D721Med (cell line): ENCODE measurements around the gene B4GALT5.

Source experiments
- DNase-seq: peaks from one replicate; pipeline ENCODE4 v3.0.0; 2011; ENCODE audit warnings: low spot score; ENCODE audit not compliant: insufficient read length
- FAIRE-seq: peaks from 2 replicates; lab custom pipeline; 2011; peaks lifted over from hg19 to GRCh38; lab: Jason Lieb, UNC
- TF ChIP-seq, protein P1 (sequence below): IDR thresholded peaks from 2 replicates; pipeline ENCODE4 v1.5.1; 2012; ENCODE audit warnings: mild to moderate bottlenecking, control low read depth; ENCODE audit not compliant: insufficient read depth; ENCODE audit errors: missing control alignments

B4GALT5 gene

DNA sequence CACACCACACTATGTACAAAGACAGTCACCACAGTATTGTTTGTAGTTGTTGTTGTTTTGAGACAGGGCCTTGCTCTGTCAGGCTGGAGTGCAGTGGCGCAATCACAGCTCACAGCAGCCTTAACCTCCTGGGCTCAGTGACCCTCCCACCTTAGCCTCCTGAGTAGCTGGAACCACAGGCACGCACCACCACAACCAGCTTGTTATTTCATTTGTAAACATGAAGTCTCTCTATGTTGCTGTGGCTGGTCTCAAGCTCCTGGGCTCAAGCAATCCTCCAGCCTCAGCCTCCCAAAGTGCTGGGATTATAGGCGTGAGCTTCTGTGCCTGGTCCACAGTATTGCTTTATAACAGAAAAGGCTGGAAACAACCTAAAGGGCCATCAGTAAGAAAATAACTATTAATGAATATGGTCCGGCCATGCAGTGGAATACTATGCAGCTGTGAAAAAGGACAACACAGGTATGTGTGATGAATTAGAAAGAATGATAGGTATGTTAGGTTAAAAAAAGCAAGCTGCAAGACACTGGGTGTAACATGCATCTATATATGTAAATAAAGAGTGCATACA, 115.8 kb downstream of the B4GALT5 start:
- no peak for FAIRE-seq
- DNase-seq, result no peak
- TF ChIP-seq, protein P1, sequence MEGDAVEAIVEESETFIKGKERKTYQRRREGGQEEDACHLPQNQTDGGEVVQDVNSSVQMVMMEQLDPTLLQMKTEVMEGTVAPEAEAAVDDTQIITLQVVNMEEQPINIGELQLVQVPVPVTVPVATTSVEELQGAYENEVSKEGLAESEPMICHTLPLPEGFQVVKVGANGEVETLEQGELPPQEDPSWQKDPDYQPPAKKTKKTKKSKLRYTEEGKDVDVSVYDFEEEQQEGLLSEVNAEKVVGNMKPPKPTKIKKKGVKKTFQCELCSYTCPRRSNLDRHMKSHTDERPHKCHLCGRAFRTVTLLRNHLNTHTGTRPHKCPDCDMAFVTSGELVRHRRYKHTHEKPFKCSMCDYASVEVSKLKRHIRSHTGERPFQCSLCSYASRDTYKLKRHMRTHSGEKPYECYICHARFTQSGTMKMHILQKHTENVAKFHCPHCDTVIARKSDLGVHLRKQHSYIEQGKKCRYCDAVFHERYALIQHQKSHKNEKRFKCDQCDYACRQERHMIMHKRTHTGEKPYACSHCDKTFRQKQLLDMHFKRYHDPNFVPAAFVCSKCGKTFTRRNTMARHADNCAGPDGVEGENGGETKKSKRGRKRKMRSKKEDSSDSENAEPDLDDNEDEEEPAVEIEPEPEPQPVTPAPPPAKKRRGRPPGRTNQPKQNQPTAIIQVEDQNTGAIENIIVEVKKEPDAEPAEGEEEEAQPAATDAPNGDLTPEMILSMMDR, result no peak

DNA sequence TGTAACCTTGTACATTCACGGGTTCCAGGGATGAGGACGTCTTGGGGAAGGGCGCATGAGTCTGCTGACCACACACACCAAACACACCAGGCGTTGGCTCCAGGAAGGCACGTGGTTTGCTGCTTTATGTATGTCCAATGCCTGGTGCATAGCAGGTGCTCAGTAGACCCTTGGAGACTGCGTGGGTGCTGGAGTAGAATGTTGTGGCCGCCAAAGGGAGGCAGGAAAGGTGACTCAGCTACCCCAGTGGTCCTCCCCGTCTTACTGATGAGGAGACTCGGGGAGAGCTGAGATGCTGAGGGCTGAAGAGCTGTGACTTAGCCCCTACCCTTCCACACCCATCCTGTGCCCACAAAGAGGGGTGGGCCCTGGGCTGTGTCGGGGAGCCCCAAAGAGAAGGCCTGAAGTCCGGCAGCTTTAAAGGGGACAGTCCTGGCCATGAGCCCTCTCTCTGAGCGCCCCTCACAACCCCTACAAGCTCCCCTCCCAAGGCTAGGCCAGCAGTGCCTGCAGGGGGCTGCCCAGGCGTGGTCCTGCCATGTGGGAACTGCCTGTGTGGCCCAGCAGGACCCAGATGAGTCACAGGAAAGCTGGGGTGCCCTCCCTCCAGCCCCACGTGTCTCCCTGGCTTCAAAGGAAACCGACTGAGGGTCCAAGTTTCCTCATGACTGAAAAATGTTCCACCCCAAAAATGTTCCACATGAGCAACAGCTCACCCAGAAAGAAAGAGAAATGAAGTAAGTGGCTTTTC, 117.7 kb downstream of the B4GALT5 start:
- TF ChIP-seq, protein P1, result no peak
- no peak for FAIRE-seq
- DNase-seq, result no peak

DNA sequence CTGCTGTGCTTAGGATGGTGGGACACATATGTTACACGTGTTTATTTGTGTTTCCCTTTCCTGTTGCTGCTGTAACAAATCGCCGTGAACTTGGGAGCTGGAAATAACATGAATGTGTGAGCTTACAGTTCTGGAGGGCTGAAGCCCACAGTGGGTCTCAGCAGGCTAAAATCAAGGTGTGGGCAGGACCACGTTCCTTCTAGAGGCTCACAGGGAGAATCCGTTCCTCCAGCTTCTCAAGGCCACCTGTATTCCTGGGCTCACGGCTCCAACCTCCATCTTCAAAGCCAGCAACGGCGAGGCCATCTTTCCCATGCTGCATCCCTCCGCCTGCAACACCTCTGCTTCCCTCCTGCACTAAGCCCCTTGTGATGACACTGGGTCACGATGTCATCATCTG, 118.3 kb downstream of the B4GALT5 start:
- DNase-seq (no peak), FAIRE-seq (no peak)
- TF ChIP-seq, protein P1, result no peak

DNA sequence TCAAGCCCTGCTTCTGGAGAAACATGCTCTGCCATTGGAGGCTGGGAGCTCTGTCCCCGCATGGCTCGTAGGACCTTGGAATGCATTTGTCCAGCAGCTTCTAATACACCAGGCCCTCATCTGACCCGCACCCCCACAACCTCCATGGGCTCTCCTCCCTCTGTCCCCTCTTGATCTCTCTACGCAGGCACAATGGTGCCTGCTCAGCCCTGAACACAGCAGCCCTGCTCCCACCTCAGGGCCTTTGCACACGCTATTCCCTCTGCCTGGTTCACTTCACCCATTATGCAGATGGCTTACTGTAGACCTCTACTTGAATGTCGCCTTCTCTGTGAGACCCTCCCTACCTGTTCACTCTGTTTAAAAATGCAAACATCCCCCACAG, 118.8 kb downstream of the B4GALT5 start:
- DNase-seq (no peak), FAIRE-seq (no peak)
- TF ChIP-seq, protein P1, result no peak

DNA sequence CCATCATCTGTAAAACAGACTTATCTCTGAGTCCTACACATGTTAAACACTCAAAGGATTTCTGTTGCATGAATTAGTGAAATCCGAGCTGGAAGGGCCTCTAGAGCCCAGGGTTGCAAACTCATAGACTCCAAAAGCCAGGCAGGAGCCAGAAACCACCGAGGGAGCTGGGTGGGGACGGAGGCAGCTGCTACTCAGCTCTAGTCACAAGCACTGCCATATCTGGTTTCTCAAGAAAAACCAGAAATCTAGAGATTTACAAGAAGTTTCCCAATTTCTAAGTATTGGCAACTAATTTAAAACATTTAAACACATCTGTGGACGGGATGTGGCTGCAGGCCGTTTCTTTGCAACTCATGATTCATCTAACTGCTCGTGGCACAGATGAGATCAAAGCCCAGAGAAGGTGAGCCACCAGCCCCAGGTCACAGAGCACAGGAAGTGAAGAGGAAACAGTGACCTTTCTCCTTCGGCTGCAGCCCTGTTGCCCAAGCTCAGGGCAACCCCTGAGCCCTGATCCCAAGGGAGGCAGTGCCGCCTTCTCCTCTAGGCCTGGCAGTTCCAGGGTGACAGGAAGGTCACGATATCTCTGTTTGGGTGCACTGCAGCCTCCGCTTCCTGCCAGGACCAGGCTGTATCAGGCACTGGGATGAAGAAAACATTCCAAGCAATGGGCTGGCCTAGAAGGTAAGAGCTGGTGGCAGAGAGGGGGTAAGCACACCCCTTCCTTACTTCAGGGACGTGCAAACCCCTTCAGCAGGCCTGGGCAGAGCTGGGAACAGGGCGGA, 119.3 kb downstream of the B4GALT5 start:
- FAIRE-seq, result no peak
- DNase-seq, result no peak

DNA sequence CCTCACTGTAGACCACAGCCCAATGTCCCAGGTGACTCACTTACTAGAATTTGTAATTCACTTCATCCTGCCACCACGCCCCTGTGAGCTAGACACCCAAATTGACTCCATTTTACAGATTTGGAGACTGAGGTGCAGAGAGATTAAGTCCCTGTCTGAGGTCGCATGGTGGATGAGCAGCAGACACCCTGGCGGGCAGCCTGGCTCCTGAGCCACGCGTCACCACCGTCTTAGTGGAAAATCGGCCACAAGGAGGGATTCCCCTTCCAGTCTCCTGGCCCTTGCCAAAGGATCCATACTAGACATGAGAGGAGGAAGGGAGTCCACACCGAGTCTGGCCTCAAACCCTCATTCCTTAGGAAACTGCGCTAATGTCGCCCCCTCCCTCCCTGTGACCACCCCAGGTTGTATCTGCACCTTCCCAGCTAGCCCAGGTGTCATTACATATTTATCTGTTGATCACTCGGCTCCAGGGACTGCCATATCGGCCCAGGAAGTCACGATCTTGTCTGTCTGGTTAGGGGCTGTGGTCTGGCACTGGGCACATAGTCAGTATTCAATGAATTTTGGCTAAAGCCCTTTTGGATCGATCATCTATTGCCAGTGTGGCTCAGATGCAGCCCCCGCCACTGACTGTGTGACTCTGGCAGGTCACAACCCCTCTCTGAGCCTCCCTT, 120.1 kb downstream of the B4GALT5 start:
- DNase-seq (no peak), FAIRE-seq (no peak)
- TF ChIP-seq, protein P1, result no peak

More for the DNA sequence above, 119.3 kb downstream of the B4GALT5 start:
- TF ChIP-seq, protein P1, result no peak
